ENCODE data around the gene FAM107B.

Gene FAM107B

DNA sequence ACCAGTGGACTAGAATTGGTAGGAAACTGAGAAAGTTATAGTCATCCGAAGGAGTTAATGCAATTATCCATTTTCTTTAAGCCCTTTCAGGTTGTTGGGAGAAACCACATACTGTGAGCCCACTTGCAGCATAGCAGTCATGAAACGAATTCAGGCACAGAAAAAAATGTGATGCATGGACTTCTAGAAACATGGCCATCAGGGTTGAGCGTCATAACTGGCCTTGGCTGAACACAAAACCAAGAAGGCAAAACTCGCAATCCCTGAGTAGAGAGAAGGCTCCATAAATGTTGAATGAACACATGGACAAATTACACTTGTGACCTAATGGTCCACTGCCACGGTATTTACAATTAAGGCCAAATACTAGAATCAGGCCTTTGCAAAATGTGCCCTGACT, 121.9 kb downstream of the FAM107B start:
- peak overlapping the region; percentile 41 for H3K27ac ChIP-seq
- TF ChIP-seq, protein P1, sequence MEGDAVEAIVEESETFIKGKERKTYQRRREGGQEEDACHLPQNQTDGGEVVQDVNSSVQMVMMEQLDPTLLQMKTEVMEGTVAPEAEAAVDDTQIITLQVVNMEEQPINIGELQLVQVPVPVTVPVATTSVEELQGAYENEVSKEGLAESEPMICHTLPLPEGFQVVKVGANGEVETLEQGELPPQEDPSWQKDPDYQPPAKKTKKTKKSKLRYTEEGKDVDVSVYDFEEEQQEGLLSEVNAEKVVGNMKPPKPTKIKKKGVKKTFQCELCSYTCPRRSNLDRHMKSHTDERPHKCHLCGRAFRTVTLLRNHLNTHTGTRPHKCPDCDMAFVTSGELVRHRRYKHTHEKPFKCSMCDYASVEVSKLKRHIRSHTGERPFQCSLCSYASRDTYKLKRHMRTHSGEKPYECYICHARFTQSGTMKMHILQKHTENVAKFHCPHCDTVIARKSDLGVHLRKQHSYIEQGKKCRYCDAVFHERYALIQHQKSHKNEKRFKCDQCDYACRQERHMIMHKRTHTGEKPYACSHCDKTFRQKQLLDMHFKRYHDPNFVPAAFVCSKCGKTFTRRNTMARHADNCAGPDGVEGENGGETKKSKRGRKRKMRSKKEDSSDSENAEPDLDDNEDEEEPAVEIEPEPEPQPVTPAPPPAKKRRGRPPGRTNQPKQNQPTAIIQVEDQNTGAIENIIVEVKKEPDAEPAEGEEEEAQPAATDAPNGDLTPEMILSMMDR (conservative IDR thresholded peaks at IDR 0.05): no peak

DNA sequence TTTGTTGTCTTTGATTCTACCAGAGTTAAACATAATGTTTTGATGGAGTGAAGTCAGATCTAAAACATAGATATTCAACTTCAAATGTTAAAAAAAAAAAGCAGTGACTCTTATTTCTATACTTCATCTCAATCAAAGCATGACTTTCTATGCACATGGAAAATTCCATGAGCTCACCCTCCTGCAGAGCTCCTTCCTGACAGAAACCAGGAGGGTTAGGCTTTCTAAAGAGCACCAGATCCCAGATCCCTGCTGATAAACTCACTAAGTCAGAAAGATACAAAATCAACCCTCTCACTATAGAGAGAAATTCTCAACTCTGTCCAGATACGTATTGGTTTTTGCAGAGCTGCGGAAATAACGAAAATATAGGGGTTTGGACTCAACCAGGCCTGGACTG, 122.6 kb downstream of the FAM107B start:
- TF ChIP-seq, protein P1 (conservative IDR thresholded peaks at IDR 0.05): no peak

DNA sequence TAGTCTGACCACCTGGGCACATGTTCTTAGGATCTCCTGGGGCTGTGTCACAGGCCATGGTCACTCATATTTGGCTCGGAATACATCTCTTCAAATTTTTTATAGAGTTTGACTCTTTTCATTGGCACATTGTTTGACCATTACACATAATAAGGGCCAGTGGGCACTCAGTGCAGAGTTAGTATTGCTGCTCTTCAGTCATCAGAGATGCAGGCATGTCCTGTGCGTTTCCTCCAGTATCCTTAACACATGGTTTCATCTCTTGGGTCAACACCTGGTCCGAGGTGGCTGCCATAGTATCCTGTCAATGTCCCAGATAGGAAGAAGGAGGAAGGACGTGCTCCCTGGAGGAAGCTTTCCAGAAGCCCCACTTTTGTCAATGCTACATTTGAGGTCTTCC, 125.0 kb downstream of the FAM107B start:
- TF ChIP-seq, protein P1 (conservative IDR thresholded peaks at IDR 0.05): no peak
- no peak overlapping the region for H3K27ac ChIP-seq

More for the DNA sequence above, 122.6 kb downstream of the FAM107B start:
- no peak overlapping the region for H3K27ac ChIP-seq

DNA sequence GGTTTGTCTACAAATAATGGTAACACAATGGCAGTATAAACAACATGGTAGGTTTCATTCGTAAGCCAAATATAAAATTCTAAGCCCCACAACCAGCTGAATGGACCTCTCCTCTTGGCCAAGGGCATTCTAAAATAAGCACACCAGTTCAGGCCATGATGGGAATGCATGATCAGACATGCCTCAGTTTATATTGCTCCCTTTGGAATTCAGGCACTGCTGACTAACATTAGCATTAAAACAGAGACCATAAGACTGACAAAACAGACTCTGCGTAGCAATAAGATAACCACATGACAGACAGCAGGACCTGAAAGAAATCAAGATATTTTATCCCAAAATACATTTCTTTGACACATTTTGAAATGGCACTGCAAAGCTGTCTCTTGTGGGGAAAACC, 125.8 kb downstream of the FAM107B start:
- TF ChIP-seq, protein P1 (conservative IDR thresholded peaks at IDR 0.05): no peak
- H3K27ac ChIP-seq: no peak overlapping the region

DNA sequence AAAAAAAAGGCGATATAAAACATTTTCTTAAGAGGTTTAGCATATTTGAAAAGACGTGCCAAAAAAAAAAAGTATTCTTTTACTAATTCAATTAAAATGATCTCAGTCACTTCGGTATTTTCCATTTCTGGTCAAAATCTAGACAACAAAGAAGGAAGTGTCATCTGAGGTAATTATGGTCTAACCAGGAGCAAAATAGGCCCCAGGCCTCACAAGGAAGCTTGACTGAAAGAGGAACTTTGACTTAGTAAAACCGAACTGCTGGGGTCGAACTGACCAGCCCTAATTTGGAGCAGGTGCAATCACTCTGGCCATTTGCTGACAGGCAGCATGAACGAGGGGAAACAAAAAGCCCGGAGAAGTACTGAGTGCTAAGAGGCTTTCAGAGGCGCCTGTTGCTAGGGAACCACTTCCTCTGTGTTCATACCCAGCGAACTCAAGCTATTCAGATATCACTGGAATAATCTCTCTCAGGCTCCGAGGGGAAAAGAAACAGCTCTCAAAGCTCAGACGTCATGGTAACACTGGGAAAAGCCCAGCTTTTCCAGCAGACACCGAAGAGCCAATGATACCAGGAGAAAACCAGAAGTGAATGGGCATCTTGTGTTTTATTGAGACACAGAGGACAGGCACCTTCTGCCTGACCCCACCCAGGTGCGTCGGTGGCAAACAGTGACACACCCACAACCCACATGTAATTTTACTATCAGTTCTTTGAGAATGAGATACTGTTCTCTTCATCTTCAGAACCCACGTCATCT, 126.5 kb downstream of the FAM107B start:
- TF ChIP-seq, protein P1 (conservative IDR thresholded peaks at IDR 0.05): no peak
- peak overlapping the region; percentile 23; the same call in 1 of the 2 replicates for H3K27ac ChIP-seq

DNA sequence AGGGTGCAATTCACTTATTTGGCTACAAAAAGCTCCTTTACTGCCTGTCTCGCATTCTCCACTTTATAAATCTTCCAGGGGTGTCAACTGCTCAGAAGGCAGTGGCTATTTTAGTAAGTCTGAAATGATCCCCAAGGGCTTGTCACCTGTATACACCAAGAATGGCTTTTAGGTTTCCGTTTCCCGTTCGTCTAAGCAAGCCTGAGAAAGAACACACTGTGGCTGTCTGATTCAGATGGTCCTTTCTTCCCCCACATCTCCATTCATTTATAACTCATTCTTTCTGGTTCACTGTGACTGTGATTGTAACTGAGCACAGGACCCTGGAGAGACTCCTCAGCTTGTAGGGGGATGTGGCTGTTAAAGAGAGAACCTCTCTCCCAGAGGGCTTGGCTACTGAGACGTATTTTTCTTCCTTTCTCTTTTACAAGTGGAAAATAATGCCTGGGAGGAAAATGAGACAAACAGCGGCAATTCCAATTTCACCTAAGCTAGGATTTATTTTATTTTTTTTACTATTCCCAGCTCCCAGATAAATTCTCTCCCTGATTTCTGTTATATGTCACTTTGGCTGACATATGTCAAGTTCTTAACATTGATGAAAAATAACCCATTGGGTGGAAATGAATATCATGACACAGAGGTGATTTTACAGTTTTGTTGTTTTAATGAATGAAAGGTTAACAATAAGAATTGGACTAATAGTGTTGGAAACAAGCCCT, 129.3 kb downstream of the FAM107B start:
- TF ChIP-seq, protein P1 (conservative IDR thresholded peaks at IDR 0.05): no peak
- no peak overlapping the region for H3K27ac ChIP-seq

DNA sequence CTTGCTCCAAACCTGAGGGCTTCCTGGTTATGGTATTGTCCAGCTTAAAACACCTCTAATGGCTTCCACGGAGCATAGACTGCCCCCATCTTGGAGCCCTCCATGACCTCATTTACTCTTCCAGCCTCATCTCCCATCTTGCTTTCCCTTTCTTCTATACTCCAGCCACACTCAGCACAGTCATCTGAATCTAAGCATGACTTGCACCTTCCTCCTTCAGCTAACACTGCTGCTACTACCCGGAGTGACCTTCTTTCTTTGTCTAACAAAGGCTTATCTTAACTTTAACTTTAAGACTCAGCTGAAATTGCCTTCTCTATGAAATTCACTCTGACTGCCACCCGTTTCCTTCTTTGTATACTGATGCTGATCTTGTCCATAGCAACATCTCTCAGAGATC, 135.1 kb downstream of the FAM107B start:
- no peak overlapping the region for H3K27ac ChIP-seq
- TF ChIP-seq, protein P1 (conservative IDR thresholded peaks at IDR 0.05): no peak

Measured in VCaP (cell line).